GM20431 (cell line): ENCODE measurements around the gene SHD.
"Not testable (repeated sequence)": the region's sequence is repeated elsewhere in the genome, so short reads cannot be mapped to it uniquely, and the experiment has no call there.

Experiments
- in situ Hi-C: fragments of 300-500 bp; cut with MseI, MboI; formaldehyde crosslinking; loops from one replicate; pipeline ENCODE4 v1.15.0; 2020; ENCODE audit warnings: low sequenced_read_pairs; ENCODE audit not compliant: unreplicated experiment

Gene SHD

GRCh38 chr19:4266253-4267000 is 12.6 kb upstream of the SHD start:
- in situ Hi-C loops, result no loop called here

GRCh38 chr19:4267101-4267900 is 11.8 kb upstream of the SHD start:
- in situ Hi-C loops, result no loop called here

GRCh38 chr19:4267901-4268815 is 10.9 kb upstream of the SHD start:
- in situ Hi-C loops, result no loop called here

GRCh38 chr19:4268816-4269430 is 10.1 kb upstream of the SHD start:
- in situ Hi-C loops, result no loop called here

- in situ Hi-C loops, result no loop called here
Measured at GRCh38 chr19:4272894-4273293, 6.2 kb upstream of the SHD start.

- in situ Hi-C loops, result not testable (repeated sequence)
Measured at GRCh38 chr19:4274321-4274686, 4.8 kb upstream of the SHD start.

- in situ Hi-C loops, result no loop called here
Measured at GRCh38 chr19:4277191-4277696, 1.8 kb upstream of the SHD start.

GRCh38 chr19:4278010-4278409 is 1.1 kb upstream of the SHD start:
- in situ Hi-C loops, result no loop called here

GRCh38 chr19:4279267-4279529 is 132 bp downstream of the SHD start:
- in situ Hi-C loops, result no loop called here

- in situ Hi-C loops, result no loop called here
Measured at GRCh38 chr19:4279530-4280422, 710 bp downstream of the SHD start.

- in situ Hi-C loops, result no loop called here
Measured at GRCh38 chr19:4284176-4284958, 5.3 kb downstream of the SHD start.

GRCh38 chr19:4284974-4285373 is 5.9 kb downstream of the SHD start:
- in situ Hi-C loops, result no loop called here

GRCh38 chr19:4286141-4286540 is 7.1 kb downstream of the SHD start:
- in situ Hi-C loops, result not testable (repeated sequence)

- in situ Hi-C loops, result no loop called here
Measured at GRCh38 chr19:4288091-4288777, 9.2 kb downstream of the SHD start.

GRCh38 chr19:4291184-4291732 is 12.2 kb downstream of the SHD start:
- in situ Hi-C loops, result no loop called here

GRCh38 chr19:4292515-4292914 is 13.4 kb downstream of the SHD start:
- in situ Hi-C loops, result no loop called here

GRCh38 chr19:4294389-4294788 is 15.3 kb downstream of the SHD start:
- in situ Hi-C loops, result no loop called here
